Hepatocyte (in vitro differentiated cells): ENCODE measurements around the gene ARL6IP5.

Source experiments
- EZH2 ChIP-seq: fragments of 200-600 bp; sonication (generic); IDR thresholded peaks from 2 replicates; pipeline ENCODE4 v1.6.1; 2016; ENCODE audit warnings: antibody characterized with exemption, mild to moderate bottlenecking, borderline replicate concordance
- EZH2phosphoT487 ChIP-seq: fragments of 200-600 bp; sonication (generic); IDR thresholded peaks from one replicate; pipeline ENCODE4 v1.6.1; 2018; ENCODE audit warnings: antibody characterized with exemption, mild to moderate bottlenecking, low read depth, moderate library complexity; ENCODE audit not compliant: unreplicated experiment, severe bottlenecking
- TF ChIP-seq, protein P1 (sequence below): fragments of 200-600 bp; sonication (generic); IDR thresholded peaks from 2 replicates; pipeline ENCODE4 v1.5.1; 2016; ENCODE audit warnings: antibody characterized with exemption, mild to moderate bottlenecking; ENCODE audit not compliant: poor library complexity

GRCh38 chr3:69048990-69049389, 35.7 kb upstream of the ARL6IP5 start:
- TF ChIP-seq, protein P1, sequence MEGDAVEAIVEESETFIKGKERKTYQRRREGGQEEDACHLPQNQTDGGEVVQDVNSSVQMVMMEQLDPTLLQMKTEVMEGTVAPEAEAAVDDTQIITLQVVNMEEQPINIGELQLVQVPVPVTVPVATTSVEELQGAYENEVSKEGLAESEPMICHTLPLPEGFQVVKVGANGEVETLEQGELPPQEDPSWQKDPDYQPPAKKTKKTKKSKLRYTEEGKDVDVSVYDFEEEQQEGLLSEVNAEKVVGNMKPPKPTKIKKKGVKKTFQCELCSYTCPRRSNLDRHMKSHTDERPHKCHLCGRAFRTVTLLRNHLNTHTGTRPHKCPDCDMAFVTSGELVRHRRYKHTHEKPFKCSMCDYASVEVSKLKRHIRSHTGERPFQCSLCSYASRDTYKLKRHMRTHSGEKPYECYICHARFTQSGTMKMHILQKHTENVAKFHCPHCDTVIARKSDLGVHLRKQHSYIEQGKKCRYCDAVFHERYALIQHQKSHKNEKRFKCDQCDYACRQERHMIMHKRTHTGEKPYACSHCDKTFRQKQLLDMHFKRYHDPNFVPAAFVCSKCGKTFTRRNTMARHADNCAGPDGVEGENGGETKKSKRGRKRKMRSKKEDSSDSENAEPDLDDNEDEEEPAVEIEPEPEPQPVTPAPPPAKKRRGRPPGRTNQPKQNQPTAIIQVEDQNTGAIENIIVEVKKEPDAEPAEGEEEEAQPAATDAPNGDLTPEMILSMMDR = no peak
- TF ChIP-seq EZH2phosphoT487 = no peak
- no peak for TF ChIP-seq EZH2
